ENCODE results near the gene MSMO1.

DNA sequence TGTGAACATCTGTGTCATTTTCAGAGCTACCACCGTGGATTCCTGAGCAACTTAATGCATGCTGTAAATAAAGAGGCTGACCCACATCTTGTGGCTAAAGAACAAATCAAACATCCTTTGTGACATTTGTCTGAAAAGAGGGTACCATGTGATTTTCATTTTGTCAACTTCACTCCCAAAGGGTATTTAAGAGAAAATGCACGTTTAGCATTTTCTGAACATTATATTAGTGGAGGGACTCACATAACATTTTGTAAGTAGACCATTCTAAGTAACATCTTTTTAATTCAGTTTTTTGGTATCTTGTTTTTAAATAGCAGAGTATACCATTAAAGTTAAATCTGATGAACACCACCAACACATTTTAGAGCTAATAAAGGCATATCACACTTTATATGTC lies 34.3 kb downstream of the MSMO1 start:
- TF ChIP-seq EGR1 (IDR thresholded peaks at IDR 0.05; ENCODE audit: borderline replicate concordance, low read depth, low read length) (no peak), CTCF (IDR thresholded peaks at IDR 0.05; ENCODE audit: control extremely low read depth in 1 of 3, insufficient read depth in 1 of 3, low read depth in 1 of 3, low read length in 3 of 3) (no peak), EP300 (IDR thresholded peaks at IDR 0.05; ENCODE audit: borderline replicate concordance in 1 of 2, low read depth in 2 of 2, low read length in 2 of 2) (no peak), RFX5 (IDR thresholded peaks at IDR 0.05; ENCODE audit: borderline replicate concordance, low read depth, low read length) (no peak), POLR2AphosphoS5 (IDR thresholded peaks at IDR 0.05; ENCODE audit: low read depth, low read length) (no peak), FOSL1 (IDR thresholded peaks at IDR 0.05; ENCODE audit: insufficient read depth, low read depth, low read length) (no peak), HDAC6 (IDR thresholded peaks at IDR 0.05; ENCODE audit: low read depth, low read length) (no peak), ZNF274 (IDR thresholded peaks at IDR 0.05; ENCODE audit: borderline replicate concordance, extremely low read depth, low read length) (no peak), TAF1 (IDR thresholded peaks at IDR 0.05; ENCODE audit: low read depth, low read length) (no peak), POLR2A (IDR thresholded peaks at IDR 0.05; ENCODE audit: control extremely low read depth in 1 of 2, low read depth in 2 of 2, low read length in 2 of 2) (no peak)
- TF ChIP-seq, protein P1, sequence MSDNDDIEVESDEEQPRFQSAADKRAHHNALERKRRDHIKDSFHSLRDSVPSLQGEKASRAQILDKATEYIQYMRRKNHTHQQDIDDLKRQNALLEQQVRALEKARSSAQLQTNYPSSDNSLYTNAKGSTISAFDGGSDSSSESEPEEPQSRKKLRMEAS (IDR thresholded peaks at IDR 0.05) = no peak
